SK-N-SH treated with all-trans-retinoic acid at 6 μM for 48 hours (cell line): ENCODE data around the gene CTPS2.

Source experiments
- ATAC-seq: fragments of 200-7000 bp; cut with Tn5 transposase; 3 replicates; pipeline ENCODE4 v1.9.1; 2020; ENCODE audit warnings: mild to moderate bottlenecking, moderate library complexity
- ARNTL ChIP-seq: fragments of 450-650 bp; formaldehyde crosslinking; IDR thresholded peaks from 2 replicates; pipeline ENCODE4 v1.5.0; 2020; ENCODE audit warnings: low read depth, mild to moderate bottlenecking, moderate library complexity, borderline replicate concordance
- CREB5 ChIP-seq: fragments of 250-450 bp; sonication (Bioruptor Pico); IDR thresholded peaks from 2 replicates; pipeline ENCODE4 v1.5.1; 2020; ENCODE audit warnings: low read depth, mild to moderate bottlenecking, moderate library complexity
- CSDC2 ChIP-seq: fragments of 250-450 bp; sonication (Bioruptor Pico); IDR thresholded peaks from 2 replicates; pipeline ENCODE4 v1.5.0; 2020; ENCODE audit warnings: mild to moderate bottlenecking, moderate library complexity
- ESRRG ChIP-seq: fragments of 250-450 bp; sonication (Bioruptor Pico); IDR thresholded peaks from 2 replicates; pipeline ENCODE4 v1.6.1; 2021; ENCODE audit warnings: mild to moderate bottlenecking
- GLIS3 ChIP-seq: fragments of 250-450 bp; sonication (Bioruptor Pico); IDR thresholded peaks from 2 replicates; pipeline ENCODE4 v1.5.0; 2020; ENCODE audit warnings: mild to moderate bottlenecking, moderate library complexity
- ISL1 ChIP-seq: fragments of 250-450 bp; sonication (Bioruptor Pico); IDR thresholded peaks from 2 replicates; pipeline ENCODE4 v2.1.2; 2022; ENCODE audit warnings: mild to moderate bottlenecking, moderate library complexity
- OSR1 ChIP-seq: fragments of 250-450 bp; sonication (Bioruptor Pico); IDR thresholded peaks from 2 replicates; pipeline ENCODE4 v1.8.0; 2022; ENCODE audit warnings: moderate library complexity, mild to moderate bottlenecking, inconsistent platforms
- PATZ1 ChIP-seq: fragments of 250-450 bp; sonication (Bioruptor Pico); IDR thresholded peaks from 2 replicates; pipeline ENCODE4 v1.8.0; 2020; ENCODE audit warnings: mild to moderate bottlenecking, moderate library complexity, borderline replicate concordance
- POU6F1 ChIP-seq: fragments of 250-450 bp; sonication (Bioruptor Pico); IDR thresholded peaks from 2 replicates; pipeline ENCODE4 v1.8.0; 2021; ENCODE audit warnings: low read depth, mild to moderate bottlenecking, moderate library complexity, borderline replicate concordance
- PPARA ChIP-seq: fragments of 250-450 bp; sonication (Bioruptor Pico); IDR thresholded peaks from 2 replicates; pipeline ENCODE4 v1.5.0; 2020; ENCODE audit warnings: mild to moderate bottlenecking, borderline replicate concordance
- RARB ChIP-seq: fragments of 250-450 bp; sonication (Bioruptor Pico); IDR thresholded peaks from 2 replicates; pipeline ENCODE4 v1.8.0; 2021; ENCODE audit warnings: mild to moderate bottlenecking, moderate library complexity
- SNAI2 ChIP-seq: fragments of 250-450 bp; sonication (Bioruptor Pico); IDR thresholded peaks from 2 replicates; pipeline ENCODE4 v1.5.0; 2020; ENCODE audit warnings: mild to moderate bottlenecking, moderate library complexity
- TCF4 ChIP-seq: fragments of 250-450 bp; sonication (Bioruptor Pico); IDR thresholded peaks from 2 replicates; pipeline ENCODE4 v1.8.0; 2021; ENCODE audit warnings: mild to moderate bottlenecking, moderate library complexity, borderline replicate concordance
- TOX ChIP-seq: fragments of 250-450 bp; sonication (Bioruptor Pico); IDR thresholded peaks from 2 replicates; pipeline ENCODE4 v1.8.0; 2021; ENCODE audit warnings: mild to moderate bottlenecking, moderate library complexity, borderline replicate concordance
- TSHZ2 ChIP-seq: fragments of 250-450 bp; sonication (Bioruptor Pico); IDR thresholded peaks from 2 replicates; pipeline ENCODE4 v1.5.0; 2020; ENCODE audit warnings: mild to moderate bottlenecking, moderate library complexity
- ZC3H10 ChIP-seq: fragments of 250-450 bp; sonication (Bioruptor Pico); IDR thresholded peaks from 2 replicates; pipeline ENCODE4 v1.5.1; 2021; ENCODE audit warnings: mild to moderate bottlenecking, moderate library complexity
- ZFP3 ChIP-seq: fragments of 250-450 bp; sonication (Bioruptor Pico); IDR thresholded peaks from 2 replicates; pipeline ENCODE4 v1.5.0; 2020; ENCODE audit warnings: mild to moderate bottlenecking, moderate library complexity
- ZFP30 ChIP-seq: fragments of 450-650 bp; formaldehyde crosslinking; IDR thresholded peaks from 2 replicates; pipeline ENCODE4 v1.5.0; 2022; ENCODE audit warnings: mild to moderate bottlenecking, moderate library complexity
- ZNF565 ChIP-seq: fragments of 450-650 bp; formaldehyde crosslinking; conservative IDR thresholded peaks from 2 replicates; pipeline ENCODE4 v1.5.0; 2020; ENCODE audit warnings: low read depth, mild to moderate bottlenecking, moderate library complexity
- ZNF70 ChIP-seq: fragments of 450-650 bp; formaldehyde crosslinking; IDR thresholded peaks from 2 replicates; pipeline ENCODE4 v1.5.0; 2020; ENCODE audit warnings: mild to moderate bottlenecking, moderate library complexity
- ZNF8 ChIP-seq: fragments of 450-650 bp; formaldehyde crosslinking; IDR thresholded peaks from 2 replicates; pipeline ENCODE4 v1.5.0; 2020; ENCODE audit warnings: mild to moderate bottlenecking, moderate library complexity

The CTPS2 gene

GRCh38 chrX:16664626-16665025 lies 47.8 kb downstream of the CTPS2 start:
- TF ChIP-seq RARB (CRISPR knock-in tag): no peak
- no peak for TF ChIP-seq TOX (CRISPR knock-in tag)
- no peak for TF ChIP-seq POU6F1 (CRISPR knock-in tag)
- no peak for TF ChIP-seq GLIS3
- no peak for TF ChIP-seq TSHZ2 (CRISPR knock-in tag)
- no peak for TF ChIP-seq ZFP3 (CRISPR knock-in tag)
- TF ChIP-seq ZC3H10 (CRISPR knock-in tag): no peak
- no peak for TF ChIP-seq PATZ1 (CRISPR knock-in tag)
- no peak for TF ChIP-seq CSDC2 (CRISPR knock-in tag)
- no peak for TF ChIP-seq SNAI2 (CRISPR knock-in tag)
- no peak for TF ChIP-seq PPARA (CRISPR knock-in tag)
- TF ChIP-seq OSR1: no peak
- no peak for TF ChIP-seq ZNF8
- no peak for TF ChIP-seq ESRRG
- TF ChIP-seq ZNF565 (CRISPR knock-in tag): no peak
- ATAC-seq: peak; percentile 47; the same call in 2 of the 3 replicates

GRCh38 chrX:16664074-16664473 lies 48.4 kb downstream of the CTPS2 start:
- TF ChIP-seq ESRRG (no peak), ZFP30 (CRISPR knock-in tag) (no peak), SNAI2 (CRISPR knock-in tag) (no peak), RARB (CRISPR knock-in tag) (no peak), TOX (CRISPR knock-in tag) (no peak), POU6F1 (CRISPR knock-in tag) (no peak), GLIS3 (no peak), CREB5 (CRISPR knock-in tag) (no peak), OSR1 (no peak), ZNF70 (CRISPR knock-in tag) (no peak), ZNF8 (no peak), ARNTL (CRISPR knock-in tag) (no peak), TSHZ2 (CRISPR knock-in tag) (no peak), CSDC2 (CRISPR knock-in tag) (no peak), PPARA (CRISPR knock-in tag) (no peak), ZC3H10 (CRISPR knock-in tag) (no peak), ZFP3 (CRISPR knock-in tag) (no peak), ISL1 (CRISPR knock-in tag) (no peak), TCF4 (no peak)
- peak; percentile 46; the same call in 2 of the 3 replicates for ATAC-seq
